Measurements from ENCODE around the gene AQP10.
"Not testable (repeated sequence)": the region's sequence is repeated elsewhere in the genome, so short reads cannot be mapped to it uniquely, and the experiment has no call there.

The AQP10 gene

GRCh38 chr1:154346276-154346917, 25.5 kb downstream of the AQP10 start:
- no peak for DNase-seq

GRCh38 chr1:154347961-154348360, 27.1 kb downstream of the AQP10 start:
- DNase-seq = no peak

- DNase-seq = no peak
These were observed 27.7 kb downstream of the AQP10 start for GRCh38 chr1:154348429-154349076.

- no peak for DNase-seq
These were observed 28.2 kb downstream of the AQP10 start for GRCh38 chr1:154349121-154349520.

- no peak for DNase-seq
These were observed 29.5 kb downstream of the AQP10 start for GRCh38 chr1:154350383-154350782.

GRCh38 chr1:154351363-154352068, 30.6 kb downstream of the AQP10 start:
- no peak for DNase-seq

- DNase-seq = no peak
These were observed 31.3 kb downstream of the AQP10 start for GRCh38 chr1:154352245-154352580.

GRCh38 chr1:154352581-154353459, 31.9 kb downstream of the AQP10 start:
- DNase-seq = peak; percentile 60

- no peak for DNase-seq
These were observed 32.6 kb downstream of the AQP10 start for GRCh38 chr1:154353460-154353904.

- DNase-seq = no peak
These were observed 33.1 kb downstream of the AQP10 start for GRCh38 chr1:154353966-154354365.

- no peak for DNase-seq
These were observed 37.6 kb downstream of the AQP10 start for GRCh38 chr1:154358519-154358918.

GRCh38 chr1:154360288-154360687, 39.4 kb downstream of the AQP10 start:
- DNase-seq = no peak

GRCh38 chr1:154360881-154361280, 40.0 kb downstream of the AQP10 start:
- DNase-seq = not testable (repeated sequence)

GRCh38 chr1:154361357-154361756, 40.5 kb downstream of the AQP10 start:
- DNase-seq = no peak

- DNase-seq = no peak
These were observed 50.5 kb downstream of the AQP10 start for GRCh38 chr1:154371436-154371835.

- DNase-seq = not testable (repeated sequence)
These were observed 53.0 kb downstream of the AQP10 start for GRCh38 chr1:154373777-154374357.

Data from right hindlimb (tissue), 1 donor.